T-helper 22 cell (primary cell): ENCODE measurements around the gene PAIP1.
"Not testable (repeated sequence)": the region's sequence is repeated elsewhere in the genome, so short reads cannot be mapped to it uniquely, and the experiment has no call there.

ENCODE experiments used
- DNase-seq: peaks from one replicate; pipeline ENCODE4 v3.0.0-alpha.2; 2020; ENCODE audit warnings: low read depth

PAIP1 gene

DNA sequence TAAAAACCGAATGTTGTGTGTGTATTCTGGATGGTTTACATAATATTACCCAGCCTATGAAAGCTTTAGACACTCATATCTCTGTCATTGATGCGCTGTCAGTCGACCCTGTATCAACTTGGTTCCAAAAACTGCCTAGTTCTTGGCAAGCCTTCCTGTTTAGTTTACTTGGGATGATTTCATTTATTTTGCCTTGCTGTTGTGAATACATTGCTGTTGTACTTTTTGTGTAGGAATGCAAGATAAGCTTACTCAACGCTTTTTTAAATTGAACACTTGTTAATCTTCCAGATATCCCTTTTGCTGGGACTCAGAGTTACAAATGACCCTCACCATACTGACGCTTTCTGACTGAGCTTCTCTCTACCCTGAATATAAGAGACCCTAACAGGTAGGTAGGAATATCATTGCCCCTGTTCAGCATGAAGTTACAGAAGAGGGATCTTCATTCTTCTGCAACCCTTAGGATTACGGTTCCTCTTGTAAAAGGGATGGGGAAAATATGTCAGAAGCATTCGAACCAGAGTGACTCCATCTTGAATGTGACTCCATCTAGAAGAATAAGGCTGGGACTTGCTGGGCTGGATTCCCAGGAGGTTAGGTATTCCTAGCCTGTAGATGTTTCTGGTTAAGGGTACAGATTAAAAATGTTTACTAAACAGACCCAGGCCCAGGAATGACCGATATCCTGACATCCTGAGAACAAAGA lies 13.7 kb upstream of the PAIP1 start:
- no peak for DNase-seq

GRCh38 chr5:43569236-43569746 lies 12.4 kb upstream of the PAIP1 start:
- no peak for DNase-seq

- DNase-seq: no peak
Observed at GRCh38 chr5:43567967-43568366, 11.1 kb upstream of the PAIP1 start.

- no peak for DNase-seq
Observed at GRCh38 chr5:43565043-43565442, 8.2 kb upstream of the PAIP1 start.

DNA sequence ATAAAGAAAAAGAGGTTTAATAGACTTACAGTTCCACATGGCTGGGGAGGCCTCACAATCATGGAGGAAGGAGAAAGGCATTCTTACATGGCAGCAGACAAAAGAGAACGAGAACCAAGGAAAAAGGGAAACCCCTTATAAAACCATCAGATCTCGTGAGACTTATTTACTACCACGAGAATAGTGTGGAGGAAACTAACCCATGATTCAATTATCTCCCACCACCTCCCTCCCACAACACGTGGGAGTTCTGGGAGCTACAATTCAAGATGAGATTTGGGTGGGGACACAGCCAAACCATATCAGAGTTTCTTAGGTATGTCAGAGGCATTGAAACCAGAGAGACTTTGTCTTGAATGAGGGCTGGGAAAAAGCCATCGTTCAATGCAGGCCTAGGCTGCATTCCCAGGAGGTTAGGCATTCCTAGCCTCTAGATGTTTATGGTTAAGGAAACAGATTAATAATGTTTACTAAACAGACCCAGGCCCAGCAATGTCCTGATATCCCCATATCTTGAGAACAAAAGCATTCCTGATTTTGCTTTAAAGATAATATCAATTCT lies 7.5 kb upstream of the PAIP1 start:
- DNase-seq: no peak

DNA sequence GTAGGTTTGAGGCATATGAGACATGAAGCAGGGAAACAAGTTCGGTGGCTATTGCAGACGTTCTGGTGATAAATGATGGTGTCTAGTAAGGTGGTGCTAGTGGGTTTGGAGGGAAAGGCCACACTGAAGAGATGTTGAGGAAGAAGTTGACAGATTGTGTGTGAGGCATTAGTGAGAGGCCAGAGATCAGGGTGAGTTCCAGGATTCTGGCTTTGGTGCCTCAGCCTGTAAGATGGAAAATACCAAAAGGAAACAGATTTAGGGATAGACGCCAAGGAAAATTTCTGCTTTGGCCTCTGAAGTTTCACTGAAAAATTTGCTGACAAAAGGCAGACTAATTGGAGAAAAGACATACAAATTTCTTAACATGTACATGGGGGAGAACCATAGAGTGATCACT lies 6.4 kb upstream of the PAIP1 start:
- no peak for DNase-seq

DNA sequence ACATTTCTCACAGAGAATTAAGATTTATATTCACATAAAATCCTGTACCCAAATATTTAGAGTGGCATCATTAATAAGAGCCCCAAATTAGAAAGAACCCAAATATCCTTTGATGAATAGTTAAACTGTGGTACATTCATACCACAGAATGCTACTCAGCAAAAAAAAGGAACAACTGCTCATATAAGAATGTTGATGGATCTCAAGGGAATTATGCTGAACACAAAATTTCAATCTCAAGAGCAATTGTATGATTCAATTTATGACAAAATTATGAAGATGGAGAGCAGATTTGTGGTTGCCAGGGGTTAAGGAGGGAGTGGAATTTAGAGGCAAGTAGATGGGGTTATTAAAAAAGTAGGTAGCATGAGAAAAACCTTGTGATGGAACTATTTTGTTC lies 4.5 kb upstream of the PAIP1 start:
- DNase-seq: no peak

DNA sequence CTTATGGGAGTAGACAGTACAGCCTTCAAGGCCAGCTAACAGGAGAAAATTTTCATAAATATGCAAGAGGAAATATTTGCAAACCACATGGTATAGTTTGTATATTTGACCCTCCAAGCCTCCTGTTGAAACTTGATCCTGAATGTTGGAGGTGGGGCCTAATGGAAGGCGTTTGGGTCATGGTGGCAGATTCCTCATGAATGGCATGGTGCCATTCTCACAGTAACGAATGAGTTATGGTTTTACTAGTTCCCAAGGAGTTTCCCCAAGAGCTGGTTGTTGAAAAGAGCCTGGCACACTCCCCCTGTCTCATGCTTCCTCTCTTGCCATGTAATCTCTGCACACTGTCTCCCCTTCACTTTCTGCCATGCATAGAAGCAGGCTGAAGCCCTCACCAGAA lies 3.3 kb upstream of the PAIP1 start:
- no peak for DNase-seq

GRCh38 chr5:43556607-43556856 lies 345 bp downstream of the PAIP1 start:
- not testable (repeated sequence) for DNase-seq

GRCh38 chr5:43555895-43556606 lies 826 bp downstream of the PAIP1 start:
- peak; percentile 25 for DNase-seq

DNA sequence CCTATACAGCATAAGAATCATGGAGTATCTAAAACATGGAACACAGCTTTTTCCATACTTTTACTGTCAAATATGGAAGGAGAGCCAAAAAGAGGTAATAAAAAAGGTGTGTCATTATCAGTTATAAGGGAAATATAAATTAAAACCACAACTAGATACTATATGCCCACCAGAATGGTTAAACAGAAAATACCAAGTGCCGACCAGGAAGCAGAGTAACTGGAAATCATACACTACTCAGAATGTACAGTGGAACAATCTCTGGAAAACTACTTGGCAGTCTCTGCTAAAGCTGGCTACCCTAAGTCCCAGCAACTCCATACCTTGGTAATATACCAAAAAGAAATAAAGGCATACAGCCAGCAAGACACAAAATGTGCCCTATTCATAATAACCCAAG lies 2.4 kb downstream of the PAIP1 start:
- DNase-seq: no peak

DNA sequence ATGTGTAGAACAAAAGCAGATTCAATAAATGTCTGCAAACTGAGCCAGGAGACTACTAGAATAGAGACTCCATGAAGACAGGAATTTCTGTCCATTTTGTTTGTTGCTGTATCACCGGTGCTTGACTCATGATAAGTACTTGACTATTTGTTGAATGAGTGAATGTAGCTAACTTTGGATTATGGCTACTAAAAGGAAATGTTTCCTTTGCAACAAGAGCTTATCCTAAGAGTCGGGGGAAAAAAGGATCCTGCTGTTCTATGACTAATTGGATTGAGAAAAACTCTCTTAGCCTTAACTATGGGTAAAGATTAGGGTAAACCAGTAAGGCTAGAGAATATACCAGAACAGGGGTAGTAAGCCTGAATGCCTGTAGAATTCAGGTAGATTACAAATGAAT lies 3.5 kb downstream of the PAIP1 start:
- no peak for DNase-seq

GRCh38 chr5:43551731-43552130 lies 5.1 kb downstream of the PAIP1 start:
- no peak for DNase-seq

DNA sequence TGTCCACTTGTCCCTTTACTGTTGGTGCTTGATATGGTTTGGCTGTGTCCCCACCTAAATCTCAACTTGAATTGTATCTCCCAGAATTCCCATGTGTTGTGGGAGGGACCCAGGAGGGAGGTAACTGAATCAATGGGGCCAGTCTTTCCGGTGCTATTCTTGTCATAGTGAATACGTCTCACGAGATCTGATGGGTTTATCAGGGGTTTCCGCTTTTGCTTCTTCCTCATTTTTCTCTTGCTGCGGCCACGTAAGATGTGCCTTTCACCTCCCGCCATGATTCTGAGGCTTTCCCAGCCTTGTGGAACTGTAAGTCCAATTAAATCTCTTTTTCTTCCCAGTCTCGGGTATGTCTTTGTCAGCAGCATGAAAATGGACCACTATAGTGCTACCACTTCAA lies 7.6 kb downstream of the PAIP1 start:
- DNase-seq: not testable (repeated sequence)

GRCh38 chr5:43548358-43548757 lies 8.5 kb downstream of the PAIP1 start:
- no peak for DNase-seq

DNA sequence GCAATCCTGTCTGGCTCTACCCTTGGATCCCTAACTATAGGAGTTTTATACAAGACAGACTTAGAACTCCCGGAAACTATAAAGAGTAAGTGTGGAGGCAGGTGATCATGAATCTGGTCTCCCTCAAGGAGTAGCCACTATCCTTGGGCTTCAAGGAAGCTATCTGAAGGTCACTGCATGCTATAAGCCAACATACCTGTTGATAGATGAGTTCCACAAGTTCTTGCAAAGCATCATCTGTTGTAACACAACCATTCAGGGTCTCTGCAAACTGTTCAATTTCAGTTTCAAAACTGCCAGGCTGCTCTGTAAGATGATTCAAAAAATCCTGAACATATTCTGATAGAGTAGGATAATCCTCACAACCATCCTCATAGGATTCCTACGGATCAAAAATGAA lies 9.3 kb downstream of the PAIP1 start:
- no peak for DNase-seq

GRCh38 chr5:43543434-43543833 lies 13.4 kb downstream of the PAIP1 start:
- no peak for DNase-seq

- no peak for DNase-seq
Observed at GRCh38 chr5:43540746-43541145, 16.1 kb downstream of the PAIP1 start.

- no peak for DNase-seq
Observed at GRCh38 chr5:43536972-43537371, 19.9 kb downstream of the PAIP1 start.

DNA sequence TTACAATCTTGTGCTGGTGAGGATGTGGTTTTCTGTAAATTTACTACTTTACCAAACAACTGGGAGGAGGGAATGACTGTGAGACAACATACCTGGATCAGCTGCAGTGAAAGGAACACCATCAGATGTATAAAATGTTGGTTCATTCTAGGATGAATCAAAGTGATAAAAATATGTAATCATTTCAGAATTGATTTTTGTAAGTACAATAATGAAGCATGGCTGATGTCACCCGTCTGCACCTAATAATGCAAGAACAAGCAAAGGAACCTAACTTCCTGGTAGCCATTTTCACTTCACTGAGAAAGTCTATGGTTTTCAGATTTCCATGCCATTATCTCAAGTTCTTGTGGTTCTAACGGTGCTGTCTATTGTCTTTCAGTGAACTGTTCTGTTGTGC lies 23.2 kb downstream of the PAIP1 start:
- DNase-seq: no peak

- DNase-seq: no peak
Observed at GRCh38 chr5:43530648-43531047, 26.2 kb downstream of the PAIP1 start.

DNA sequence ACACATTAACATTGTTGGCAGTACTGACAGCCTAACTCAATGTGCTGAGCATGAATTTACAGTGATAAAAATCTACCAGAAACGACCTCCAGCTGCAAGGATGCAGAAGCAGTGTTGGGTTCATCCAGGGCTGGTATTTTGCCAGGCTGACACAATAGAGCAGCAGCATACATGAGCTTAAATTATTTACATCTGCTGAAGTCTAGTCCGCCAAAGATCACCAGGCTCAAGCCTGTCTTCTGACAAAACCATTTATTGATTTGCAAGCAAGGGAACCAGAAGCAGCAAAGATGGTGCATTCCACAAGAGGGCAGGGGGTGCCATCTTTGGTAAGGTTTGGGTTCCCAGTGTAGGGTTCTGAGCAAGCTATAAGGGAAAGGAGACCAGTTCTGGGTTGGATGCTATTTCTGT lies 33.2 kb downstream of the PAIP1 start:
- DNase-seq: no peak

DNA sequence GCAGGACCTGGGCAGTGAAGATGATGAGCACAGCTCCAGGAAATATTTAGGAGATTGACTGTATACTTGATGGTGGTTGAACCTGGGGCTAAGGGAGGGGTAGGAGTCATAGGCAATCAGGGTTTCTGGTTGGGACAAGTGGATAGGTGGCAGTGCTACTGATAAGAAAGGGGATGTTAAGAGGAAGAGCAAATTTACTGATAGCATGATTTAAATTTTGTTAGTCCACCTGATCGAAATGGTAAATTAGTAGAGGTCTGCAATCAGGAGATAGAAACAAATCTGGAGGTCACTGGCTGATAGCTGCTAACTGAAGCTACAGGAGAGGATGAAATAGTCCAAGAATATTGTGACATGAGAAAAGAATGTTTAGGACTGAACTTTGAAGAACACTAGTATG lies 36.3 kb downstream of the PAIP1 start:
- DNase-seq: no peak

DNA sequence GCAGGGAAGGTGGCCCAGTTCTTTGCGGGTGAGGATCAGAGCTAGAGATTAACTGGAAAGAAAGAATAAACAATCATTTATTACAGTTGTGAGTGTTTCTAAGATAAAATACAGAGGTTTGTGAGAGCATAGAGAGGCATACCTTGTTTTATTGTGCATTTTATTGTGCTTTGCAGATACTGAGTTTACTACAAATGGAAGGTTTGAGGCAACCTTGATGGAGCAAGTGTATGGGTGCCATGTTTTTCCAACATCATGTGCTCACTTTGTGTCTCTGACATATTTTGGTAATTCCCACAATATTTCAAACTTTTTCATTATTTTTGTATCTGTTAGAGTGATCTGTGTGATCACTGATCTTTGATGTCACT lies 41.2 kb downstream of the PAIP1 start:
- no peak for DNase-seq
